AG04449 (cell line): ENCODE results near the gene ECHDC1.

Experiments
- CTCF ChIA-PET: fragments of 350-600 bp; formaldehyde crosslinking; extraction: SDS; loops from one replicate; lab custom pipeline; 2021; ENCODE audit warnings: antibody characterized with exemption; lab: Yijun Ruan, JAX
- POLR2A ChIA-PET: fragments of 400-600, 350-600 bp; formaldehyde crosslinking; extraction: SDS; loops from one replicate; lab custom pipeline; 2020; ENCODE audit warnings: antibody characterized with exemption, inconsistent platforms; lab: Yijun Ruan, JAX
- DNase-seq: peaks from one replicate; pipeline ENCODE4 v3.0.0-alpha.2; 2010; ENCODE audit warnings: low read depth, low spot score
- H3K4me3 ChIP-seq: 2 replicates; pipeline ENCODE4 v1.5.1; 2011; ENCODE audit warnings: low read depth, mild to moderate bottlenecking, control low read depth, low read length
- TF ChIP-seq, protein P1 (sequence below): IDR thresholded peaks from one replicate; pipeline ENCODE4 v1.5.1; 2011; ENCODE audit warnings: mild to moderate bottlenecking, moderate library complexity, low read length, control low read depth, inconsistent platforms; ENCODE audit not compliant: insufficient read depth; ENCODE audit errors: missing control alignments

The ECHDC1 gene

DNA sequence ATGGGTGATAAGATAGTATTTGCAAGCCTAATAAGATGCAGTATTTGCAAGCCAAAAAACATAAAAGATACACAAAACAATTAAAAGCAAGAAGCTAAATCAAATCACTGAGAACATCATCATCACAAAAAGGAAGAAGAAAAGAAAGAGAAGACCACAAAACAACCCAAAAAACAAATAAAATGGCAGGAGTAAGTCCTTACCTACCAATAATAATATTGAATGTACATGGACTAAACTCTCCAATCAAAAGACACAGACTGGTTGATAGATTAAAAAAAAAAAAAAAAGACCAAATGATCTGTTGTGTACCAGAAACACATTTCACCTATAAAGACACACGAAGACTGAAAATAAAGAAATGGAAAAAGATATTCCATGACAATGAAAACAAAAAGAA lies 37.7 kb downstream of the ECHDC1 start:
- ChIA-PET CTCF (interaction anchor here (1.5 to 7.8 kb wide), 6 partner anchors 9 to 233 kb away, joined by 3 to 136 read pairs (median 39); partner anchors contain the start of gene MTCL3), POLR2A (no interaction called here)
- H3K4me3 ChIP-seq: no peak overlapping the region
- DNase-seq: no peak
- TF ChIP-seq, protein P1, sequence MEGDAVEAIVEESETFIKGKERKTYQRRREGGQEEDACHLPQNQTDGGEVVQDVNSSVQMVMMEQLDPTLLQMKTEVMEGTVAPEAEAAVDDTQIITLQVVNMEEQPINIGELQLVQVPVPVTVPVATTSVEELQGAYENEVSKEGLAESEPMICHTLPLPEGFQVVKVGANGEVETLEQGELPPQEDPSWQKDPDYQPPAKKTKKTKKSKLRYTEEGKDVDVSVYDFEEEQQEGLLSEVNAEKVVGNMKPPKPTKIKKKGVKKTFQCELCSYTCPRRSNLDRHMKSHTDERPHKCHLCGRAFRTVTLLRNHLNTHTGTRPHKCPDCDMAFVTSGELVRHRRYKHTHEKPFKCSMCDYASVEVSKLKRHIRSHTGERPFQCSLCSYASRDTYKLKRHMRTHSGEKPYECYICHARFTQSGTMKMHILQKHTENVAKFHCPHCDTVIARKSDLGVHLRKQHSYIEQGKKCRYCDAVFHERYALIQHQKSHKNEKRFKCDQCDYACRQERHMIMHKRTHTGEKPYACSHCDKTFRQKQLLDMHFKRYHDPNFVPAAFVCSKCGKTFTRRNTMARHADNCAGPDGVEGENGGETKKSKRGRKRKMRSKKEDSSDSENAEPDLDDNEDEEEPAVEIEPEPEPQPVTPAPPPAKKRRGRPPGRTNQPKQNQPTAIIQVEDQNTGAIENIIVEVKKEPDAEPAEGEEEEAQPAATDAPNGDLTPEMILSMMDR: no peak

DNA sequence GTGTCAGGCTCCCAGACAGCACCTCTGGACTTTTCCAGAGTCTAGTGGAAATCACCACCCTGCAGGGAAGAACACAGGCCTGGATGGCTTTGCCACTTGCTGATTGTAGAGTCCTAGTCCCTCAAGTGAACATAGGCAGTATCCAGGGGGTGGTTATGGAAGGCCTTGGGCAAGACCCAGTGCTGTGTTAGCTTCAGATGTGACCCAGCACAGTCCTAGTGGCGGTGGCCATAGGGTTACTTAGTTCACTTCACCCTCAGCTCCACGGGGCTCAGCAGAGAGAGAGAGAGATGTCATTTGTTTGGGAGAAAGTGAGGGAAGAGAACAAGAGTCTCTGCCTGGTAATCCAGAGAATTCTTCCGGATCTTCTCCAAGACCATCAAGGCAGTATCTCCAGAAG lies 39.5 kb downstream of the ECHDC1 start:
- ChIA-PET CTCF (interaction anchor here (0.6 to 7.8 kb wide), 21 partner anchors 11 to 1267 kb away, joined by 3 to 136 read pairs (median 4); partner anchors contain the start of gene MTCL3), POLR2A (no interaction called here)
- TF ChIP-seq, protein P1: no peak
- no peak for DNase-seq
- no peak overlapping the region for H3K4me3 ChIP-seq

DNA sequence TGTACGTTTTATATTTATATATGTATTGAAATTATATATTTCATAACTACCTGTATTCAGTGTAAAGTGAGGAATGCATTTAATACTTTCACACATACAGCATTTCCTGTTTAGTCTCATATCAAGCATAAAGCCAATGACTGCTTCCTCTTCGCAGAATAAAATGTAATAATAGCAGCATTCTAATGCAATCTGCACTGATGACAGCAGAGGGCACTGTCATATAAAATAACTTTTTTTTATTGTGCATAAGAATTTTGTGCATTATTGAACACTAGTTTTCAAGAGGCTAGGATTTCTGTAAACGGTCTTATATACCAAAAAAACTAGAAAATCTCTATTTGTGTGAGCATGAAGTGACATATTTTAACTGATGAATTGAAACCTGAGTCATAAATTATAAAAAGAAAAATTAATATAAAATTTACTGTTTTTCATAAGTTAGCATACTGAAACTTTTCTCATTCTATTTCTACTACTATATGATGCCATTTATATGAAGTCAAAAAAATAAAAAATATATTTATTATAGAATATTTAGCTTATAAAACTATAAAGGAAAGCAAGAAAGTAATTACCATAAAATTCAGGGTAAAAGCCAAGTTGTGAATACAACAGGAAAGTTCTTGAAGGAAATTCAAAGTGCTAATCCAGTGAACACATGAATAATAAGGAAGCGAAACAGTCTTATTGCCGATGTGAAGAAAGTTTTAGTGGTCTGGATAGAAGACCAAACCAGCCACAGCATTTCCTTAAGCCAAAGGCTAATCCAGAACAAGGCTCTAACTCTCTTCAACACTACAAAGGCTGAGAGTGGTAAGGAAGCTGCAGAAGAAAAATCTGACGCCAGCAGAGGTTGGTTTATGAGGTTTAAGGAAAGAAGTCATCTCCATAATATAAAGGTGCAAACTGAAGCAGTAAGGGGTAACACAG lies 40.4 kb downstream of the ECHDC1 start:
- DNase-seq: no peak
- POLR2A ChIA-PET: no interaction called here
- CTCF ChIA-PET: interaction anchor here (0.6 to 7.8 kb wide), 23 partner anchors 11 to 1266 kb away, joined by 3 to 136 read pairs (median 5); partner anchors contain the start of gene MTCL3
- TF ChIP-seq, protein P1: peak; percentile 53
- H3K4me3 ChIP-seq: no peak overlapping the region

DNA sequence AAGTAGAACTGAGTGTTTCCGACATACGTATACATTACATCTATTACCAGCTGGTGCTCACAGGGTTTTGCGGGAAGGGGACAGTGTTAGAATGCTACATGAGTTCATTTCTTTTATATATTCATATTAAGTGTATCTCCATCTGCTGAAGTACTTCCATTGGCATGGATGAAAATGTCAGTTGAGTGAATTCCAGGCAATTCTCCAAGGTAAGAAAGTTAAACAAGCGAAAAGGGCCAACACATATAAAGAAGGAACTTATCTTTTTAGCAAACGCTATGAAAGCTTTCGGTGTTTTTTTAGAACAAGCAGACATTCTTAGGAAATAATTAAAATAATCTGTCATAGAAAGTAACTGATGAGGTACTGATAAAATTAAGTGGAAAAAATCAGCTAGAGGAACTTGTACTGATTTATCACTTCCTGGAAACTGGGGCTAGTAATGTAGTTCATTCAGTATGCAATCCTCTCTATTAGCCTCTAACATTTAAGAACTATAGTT lies 42.2 kb downstream of the ECHDC1 start:
- no peak overlapping the region for H3K4me3 ChIP-seq
- TF ChIP-seq, protein P1: no peak
- no peak for DNase-seq
- ChIA-PET POLR2A (no interaction called here), CTCF (interaction anchor here (0.7 to 7.8 kb wide), 24 partner anchors 9 to 388 kb away, joined by 3 to 136 read pairs (median 5); partner anchors contain the start of genes KIAA0408, MTCL3 and RNF146)

DNA sequence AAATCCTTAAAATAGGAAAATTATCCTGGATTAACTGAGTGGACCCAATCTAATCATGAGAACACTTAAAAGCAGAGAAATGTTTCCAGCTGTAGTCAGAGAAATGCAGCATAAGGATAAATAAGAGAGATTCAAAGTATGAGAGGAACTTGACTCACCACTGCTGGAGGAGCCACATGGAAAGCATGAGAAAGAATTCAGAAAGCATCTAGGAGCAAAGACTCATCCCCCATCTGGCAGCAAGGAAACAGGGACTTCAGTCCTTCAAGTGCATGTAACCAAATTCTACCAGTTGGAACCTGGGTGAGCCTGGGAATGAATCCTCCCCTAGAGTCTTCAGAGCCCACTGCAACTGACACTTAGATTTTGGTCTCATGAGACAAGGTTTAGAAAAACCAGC lies 43.0 kb downstream of the ECHDC1 start:
- ChIA-PET POLR2A (no interaction called here), CTCF (interaction anchor here (0.8 to 7.8 kb wide), 14 partner anchors 16 to 247 kb away, joined by 3 to 136 read pairs (median 8); partner anchors contain the start of genes KIAA0408, MTCL3 and RNF146)
- TF ChIP-seq, protein P1: no peak
- no peak overlapping the region for H3K4me3 ChIP-seq
- DNase-seq: peak; percentile 76
